ENCODE data around the gene PRDM2.

Gene PRDM2

GRCh38 chr1:13824626-13825025 is 124.6 kb downstream of the PRDM2 start (continued):
- TF ChIP-seq KLF1 (tag by site-specific recombination; IDR thresholded peaks at IDR 0.05) (no peak), ZNF416 (tag by site-specific recombination; IDR thresholded peaks at IDR 0.05) (no peak), ZBTB48 (tag by site-specific recombination; IDR thresholded peaks at IDR 0.05) (no peak), RBAK (tag by site-specific recombination; IDR thresholded peaks at IDR 0.05) (no peak), ZBTB1 (tag by site-specific recombination; IDR thresholded peaks at IDR 0.05) (no peak), ZNF174 (tag by site-specific recombination; IDR thresholded peaks at IDR 0.05) (no peak)

GRCh38 chr1:13825033-13825432 is 125.0 kb downstream of the PRDM2 start:
- TF ChIP-seq ZNF658 (tag by site-specific recombination; IDR thresholded peaks at IDR 0.05): no peak
- no peak for TF ChIP-seq ZNF549 (tag by site-specific recombination; IDR thresholded peaks at IDR 0.05)
- TF ChIP-seq ZNF510 (tag by site-specific recombination; IDR thresholded peaks at IDR 0.05; ENCODE audit: insufficient replicate concordance): no peak
- no peak for TF ChIP-seq ZNF19 (tag by site-specific recombination; IDR thresholded peaks at IDR 0.05; ENCODE audit: low read depth)
- TF ChIP-seq ZNF48 (tag by site-specific recombination; IDR thresholded peaks at IDR 0.05): no peak
- no peak for TF ChIP-seq OSR2 (tag by site-specific recombination; IDR thresholded peaks at IDR 0.05)
- no peak overlapping the region for H3K4me3 ChIP-seq (ENCODE audit: low read depth, low read length)
- peaks cover 0 to 5% of the 10 kb centered on the region in 2 experiments; a peak in 1 of 3 replicates for H3K36me3 ChIP-seq (ENCODE audit: control insufficient read depth in 2 of 2, insufficient read depth in 1 of 2, low read length in 2 of 2)
- no peaks in the 10 kb centered on the region for H3K4me1 ChIP-seq (ENCODE audit: control insufficient read depth, insufficient read depth, low read length)
- ChIA-PET POLR2A (no interaction called here), CTCF (interaction anchor here (0.6 to 2.9 kb wide), 7 partner anchors 10 to 1076 kb away, joined by 3 to 11 read pairs (median 3); no protein-coding TSS in a partner anchor)
- H3K27ac ChIP-seq (ENCODE audit: extremely low read depth, low read depth, low read length): no peak overlapping the region
- no peaks in the 10 kb centered on the region for H3K9me3 ChIP-seq (ENCODE audit: control insufficient read depth, insufficient read depth, low read depth, low read length)

- Histone ChIP-seq H3K27ac (ENCODE audit: extremely low read depth, low read depth, low read length) (no peak overlapping the region), H3K4me1 (ENCODE audit: control insufficient read depth, insufficient read depth, low read length) (no peaks in the 10 kb centered on the region), H3K36me3 (ENCODE audit: control insufficient read depth in 2 of 2, insufficient read depth in 1 of 2, low read length in 2 of 2) (peaks cover 0 to 5% of the 10 kb centered on the region in 2 experiments; a peak in 1 of 3 replicates), H3K9me3 (ENCODE audit: control insufficient read depth, insufficient read depth, low read depth, low read length) (no peaks in the 10 kb centered on the region), H3K4me3 (ENCODE audit: low read depth, low read length) (no peak overlapping the region)
- POLR2A ChIA-PET: no interaction called here
- no peak for TF ChIP-seq BCL11B (tag by site-specific recombination; IDR thresholded peaks at IDR 0.05; ENCODE audit: low read depth)
- TF ChIP-seq ZNF239 (tag by site-specific recombination; IDR thresholded peaks at IDR 0.05): no peak
- TF ChIP-seq ZNF623 (tag by site-specific recombination; IDR thresholded peaks at IDR 0.05): no peak
- TF ChIP-seq ZEB2 (tag by site-specific recombination; IDR thresholded peaks at IDR 0.05): no peak
- TF ChIP-seq ZSCAN23 (tag by site-specific recombination; IDR thresholded peaks at IDR 0.05): no peak
- no peak for TF ChIP-seq ZNF48 (tag by site-specific recombination; IDR thresholded peaks at IDR 0.05)
- no peak for TF ChIP-seq ZNF426 (tag by site-specific recombination; IDR thresholded peaks at IDR 0.05)
- CTCF ChIA-PET: interaction anchor here (0.6 to 2.9 kb wide), 3 partner anchors 11 to 126 kb away, joined by 3 to 11 read pairs (median 4); no protein-coding TSS in a partner anchor
Measured at GRCh38 chr1:13826009-13826408, 126.0 kb downstream of the PRDM2 start.

- H3K9me3 ChIP-seq (ENCODE audit: control insufficient read depth, insufficient read depth, low read depth, low read length): no peaks in the 10 kb centered on the region
- peaks cover 0 to 5% of the 10 kb centered on the region in 2 experiments; a peak in 1 of 3 replicates for H3K36me3 ChIP-seq (ENCODE audit: control insufficient read depth in 2 of 2, insufficient read depth in 1 of 2, low read length in 2 of 2)
- POLR2A ChIA-PET: no interaction called here
- CTCF ChIA-PET: interaction anchor here (0.6 to 2.9 kb wide), 2 partner anchors 12 to 31 kb away, joined by 3 to 11 read pairs; no protein-coding TSS in a partner anchor
- no peak overlapping the region for H3K4me3 ChIP-seq (ENCODE audit: low read depth, low read length)
- H3K4me1 ChIP-seq (ENCODE audit: control insufficient read depth, insufficient read depth, low read length): no peaks in the 10 kb centered on the region
- TF ChIP-seq ZNF76 (tag by site-specific recombination; IDR thresholded peaks at IDR 0.05; ENCODE audit: borderline replicate concordance, low read depth): no peak
- TF ChIP-seq ZNF747 (tag by site-specific recombination; IDR thresholded peaks at IDR 0.05): no peak
- no peak for TF ChIP-seq ZSCAN23 (tag by site-specific recombination; IDR thresholded peaks at IDR 0.05)
- no peak for TF ChIP-seq BCL6B (tag by site-specific recombination; IDR thresholded peaks at IDR 0.05)
- no peak overlapping the region for H3K27ac ChIP-seq (ENCODE audit: extremely low read depth, low read depth, low read length)
Measured at GRCh38 chr1:13826591-13826990, 126.6 kb downstream of the PRDM2 start.

Measured in HEK293 (cell line).